Stimulated activated CD4-positive, alpha-beta T cell treated with anti-CD3 and anti-CD28 coated beads, Interleukin-15, amount 100 ng/mL, for 24 hours (primary cell): ENCODE measurements around the gene LRIT2.
A peak's percentile ranks its signal among the peaks of the same experiment; 100 is the strongest.
"Not testable (repeated sequence)": the region's sequence is repeated elsewhere in the genome, so short reads cannot be mapped to it uniquely, and the experiment has no call there.

Experiments
- DNase-seq: peaks from one replicate; pipeline ENCODE4 v3.0.0-alpha.2; 2020

Gene LRIT2

DNA sequence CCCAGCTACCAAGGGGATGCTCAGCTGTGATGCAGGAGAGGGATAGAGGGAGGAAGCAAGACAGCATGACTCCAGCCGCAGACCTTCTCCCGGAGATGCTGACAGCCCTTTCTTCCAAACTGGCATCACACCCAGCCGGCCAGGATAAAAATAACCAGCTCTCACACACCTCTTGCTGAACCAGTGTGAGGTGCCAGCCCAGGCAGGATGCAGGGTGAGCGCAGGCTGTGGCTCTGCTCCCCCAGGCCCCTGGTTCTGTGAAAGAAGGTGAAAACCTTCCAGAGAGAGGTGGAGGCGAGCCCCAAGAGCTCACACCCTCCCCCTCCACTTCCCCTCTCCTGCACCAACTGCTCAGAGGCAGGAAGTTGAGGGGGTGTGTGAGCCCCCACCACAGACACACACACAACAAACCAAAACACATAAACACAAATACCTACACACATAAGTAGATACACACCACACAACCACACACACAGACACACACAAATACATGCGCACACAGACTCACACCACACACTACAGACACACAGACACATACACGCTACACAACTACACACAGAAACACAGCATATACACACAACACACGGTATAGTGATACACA lies 47.7 kb downstream of the LRIT2 start:
- DNase-seq, result peak; percentile 20

DNA sequence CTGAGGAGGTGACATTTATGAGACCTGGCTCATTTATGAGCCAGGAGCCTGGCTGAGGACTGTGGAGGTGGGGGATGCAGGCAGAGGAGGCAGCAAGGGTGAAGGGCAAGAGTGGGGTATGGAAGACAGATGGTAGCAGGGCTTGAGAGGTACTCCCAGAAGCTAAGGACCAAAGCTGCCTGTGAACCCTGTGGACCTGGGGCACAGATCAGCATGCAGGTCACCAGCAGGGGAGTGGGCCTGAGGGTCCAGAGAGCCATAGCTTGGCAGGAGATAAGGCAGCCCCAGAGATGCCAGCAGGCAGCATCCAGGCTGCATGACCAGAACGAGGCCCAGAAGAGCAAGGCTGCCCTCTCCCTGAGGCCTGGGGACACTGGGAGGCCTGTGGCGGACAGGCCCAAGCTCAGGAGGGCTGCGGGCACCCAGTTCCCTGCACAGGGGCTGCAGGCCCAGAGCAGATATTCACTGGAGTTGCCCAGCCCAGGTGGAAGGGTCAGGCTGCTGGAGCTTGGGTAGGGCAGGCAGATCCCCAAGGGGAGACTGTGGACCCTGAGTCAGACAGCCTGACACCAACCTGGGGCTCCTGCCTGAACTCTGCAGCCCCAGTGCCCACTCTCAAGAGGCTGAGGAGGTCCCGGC lies 48.4 kb downstream of the LRIT2 start:
- no peak for DNase-seq

DNA sequence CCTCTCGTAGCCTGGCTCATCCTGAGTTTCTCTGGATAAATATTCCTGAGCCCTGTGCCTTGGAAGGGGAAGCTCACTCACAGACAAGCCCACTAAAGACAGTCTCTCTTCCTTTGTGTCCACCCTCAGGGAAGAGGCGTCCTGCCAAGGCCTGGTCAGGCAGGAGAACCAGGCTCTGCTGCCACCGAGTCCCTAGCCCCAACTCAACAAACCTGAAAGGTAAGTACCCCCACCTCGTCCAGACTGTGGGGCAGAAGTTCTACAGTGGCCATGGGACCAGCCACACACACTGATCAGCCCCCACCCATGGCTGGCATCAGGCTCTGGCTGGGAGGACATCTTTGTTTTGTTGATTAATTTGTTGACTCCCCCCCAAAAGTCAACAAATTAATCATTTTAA lies 49.0 kb downstream of the LRIT2 start:
- no peak for DNase-seq

DNA sequence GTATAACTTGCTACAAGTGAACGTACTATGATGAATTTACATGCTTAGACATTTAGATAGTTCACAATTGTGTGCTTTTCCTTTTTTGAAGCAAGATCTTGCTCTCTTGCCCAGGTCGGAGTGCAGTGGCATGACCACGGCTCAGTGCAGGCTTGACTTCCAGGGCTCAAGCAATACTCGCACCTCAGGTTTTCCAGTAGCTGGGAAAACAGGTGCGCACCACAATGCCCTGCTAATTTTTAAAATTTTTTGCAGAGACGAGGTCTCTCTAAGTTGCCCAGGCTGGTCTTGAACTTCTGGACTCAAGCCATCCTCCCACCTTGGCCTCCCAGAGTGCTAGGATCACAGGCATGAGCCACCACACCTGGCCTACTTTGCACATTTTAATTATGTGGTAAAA lies 49.9 kb downstream of the LRIT2 start:
- DNase-seq, result no peak

DNA sequence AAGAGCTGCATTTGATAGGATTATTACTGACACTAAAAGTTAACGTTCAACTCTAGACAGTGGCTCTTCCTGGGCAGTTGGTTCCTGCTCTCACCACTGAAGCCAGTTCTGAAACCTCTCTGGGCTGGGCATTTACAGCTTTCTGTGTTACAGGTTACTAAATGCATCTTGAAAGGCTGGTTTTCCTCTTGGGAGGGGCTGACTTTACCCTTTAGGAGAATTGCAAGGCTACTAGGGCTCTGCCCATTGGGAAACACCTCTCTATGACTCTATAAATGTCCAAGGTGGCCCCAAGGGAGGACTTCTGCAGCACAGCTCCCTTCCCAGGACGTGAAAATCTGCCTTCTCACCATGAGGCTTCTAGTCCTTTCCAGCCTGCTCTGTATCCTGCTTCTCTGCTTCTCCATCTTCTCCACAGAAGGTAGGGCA lies 51.8 kb downstream of the LRIT2 start, which contains the start of gene GPR15LG:
GPR15LG (plus strand) TSS at position 301 of the 429 bp plus-strand sequence; CDS start at position 352, 51 bp downstream.
- no peak for DNase-seq

DNA sequence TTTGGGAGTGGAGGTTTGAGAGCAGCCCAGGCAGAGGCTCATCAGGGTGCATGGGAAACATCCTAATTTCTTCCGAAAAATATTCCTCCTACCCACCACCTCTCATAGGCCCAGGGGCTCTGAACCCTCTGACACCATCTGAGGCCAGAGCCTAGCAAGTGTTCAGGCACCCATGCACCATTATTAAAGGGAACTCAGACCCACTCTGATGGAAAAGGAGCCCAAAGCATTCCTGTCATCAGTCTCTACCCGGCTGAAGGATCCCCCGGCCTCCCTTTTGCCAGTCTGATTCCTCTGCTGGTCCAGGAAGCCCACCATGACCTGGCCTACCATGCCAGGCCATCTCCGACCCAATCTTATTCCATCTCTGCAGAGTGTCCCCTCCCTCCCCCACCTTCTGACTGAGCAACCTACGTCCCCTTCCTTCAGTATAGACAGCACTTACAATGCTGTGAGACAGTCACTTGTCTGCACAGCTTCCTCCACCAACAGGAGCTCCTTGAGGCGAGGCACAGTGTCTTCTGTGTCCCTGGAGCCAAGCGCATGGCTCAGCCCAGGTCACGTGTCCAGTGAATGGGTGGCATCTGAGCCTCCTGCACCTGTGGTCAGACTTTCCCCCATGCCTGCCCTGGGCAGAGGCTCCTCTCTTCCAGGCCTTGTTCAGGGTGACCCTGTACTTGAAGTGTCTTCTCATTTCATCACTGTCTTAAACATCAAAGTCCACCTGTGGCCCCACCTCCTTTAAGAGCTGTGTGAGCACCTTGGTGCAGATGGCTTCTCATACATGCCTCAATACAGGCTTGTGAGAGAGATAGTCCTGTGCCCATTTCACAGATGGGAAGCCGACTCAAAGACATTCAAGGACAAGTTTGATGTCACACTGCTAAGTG lies 52.6 kb downstream of the LRIT2 start:
- DNase-seq, result no peak

DNA sequence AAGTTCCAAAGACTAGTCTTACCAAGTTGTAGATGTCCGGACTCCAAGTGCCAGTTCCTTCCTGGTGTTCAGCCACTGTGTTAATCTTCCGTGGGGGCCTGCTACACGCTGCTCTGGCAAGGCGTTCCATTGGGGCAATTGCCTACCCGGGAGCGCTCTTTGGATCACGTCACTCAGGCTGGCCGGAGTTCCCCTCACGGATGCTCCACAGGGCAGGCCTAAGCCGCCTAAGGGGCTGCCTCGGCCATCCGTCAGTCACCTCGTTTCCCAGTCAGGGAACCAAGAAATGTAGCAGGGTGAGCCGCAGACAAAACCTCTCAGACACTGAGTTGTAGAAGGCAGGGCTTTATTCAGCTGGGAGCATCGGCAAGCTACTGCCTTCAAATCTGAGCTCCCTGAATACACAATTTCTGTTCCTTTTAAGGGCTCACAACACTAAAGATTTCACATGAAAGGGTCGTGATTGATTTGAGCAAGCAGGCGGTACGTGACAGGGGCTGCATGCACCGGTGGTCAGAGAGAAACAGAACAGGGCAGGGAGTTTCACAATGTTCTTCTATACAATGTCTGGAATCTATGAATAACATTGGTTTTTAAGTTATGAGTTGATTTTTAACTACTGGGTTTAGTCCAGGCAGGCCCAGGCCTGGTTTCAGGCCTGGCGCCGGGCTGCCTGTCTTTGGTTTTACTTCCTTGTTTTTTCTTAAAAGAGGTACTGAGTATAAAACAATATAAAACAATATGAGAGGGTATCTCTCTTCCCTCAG lies 53.5 kb downstream of the LRIT2 start:
- DNase-seq, result not testable (repeated sequence)

DNA sequence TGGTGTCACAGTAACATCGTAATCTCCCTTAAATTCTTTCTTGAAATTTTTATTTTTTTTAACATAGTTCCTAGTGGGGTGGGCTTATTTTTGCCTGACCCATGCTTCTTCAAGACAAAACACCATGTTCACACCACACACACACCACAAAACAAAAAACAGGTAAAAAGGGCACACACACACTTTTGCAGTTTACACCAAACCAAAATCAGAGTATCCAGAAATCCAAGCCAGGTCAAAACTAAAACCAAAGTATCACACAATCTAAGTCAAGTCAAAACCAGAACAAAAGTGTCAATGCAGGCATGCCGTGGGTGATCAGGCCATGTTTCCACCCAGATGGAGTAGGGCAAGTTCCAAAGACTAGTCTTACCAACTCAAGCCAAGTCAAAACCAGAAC lies 54.1 kb downstream of the LRIT2 start:
- not testable (repeated sequence) for DNase-seq
